ENCODE data around the gene B4GALT6. TPM values are rescaled to one million over a fixed set of nuclear protein-coding genes. Genes with fewer than 3 reads are reported as not detected.
A peak's percentile ranks its signal among the peaks of the same experiment; 100 is the strongest.

B4GALT6 gene
- total and polyA plus RNA-seq, 9 of the 15 experiments (the other 6 are each of a cell fraction or from before 2014, with no cell fraction given) = 0.03 to 0.27 (median 0.08) TPM

DNA sequence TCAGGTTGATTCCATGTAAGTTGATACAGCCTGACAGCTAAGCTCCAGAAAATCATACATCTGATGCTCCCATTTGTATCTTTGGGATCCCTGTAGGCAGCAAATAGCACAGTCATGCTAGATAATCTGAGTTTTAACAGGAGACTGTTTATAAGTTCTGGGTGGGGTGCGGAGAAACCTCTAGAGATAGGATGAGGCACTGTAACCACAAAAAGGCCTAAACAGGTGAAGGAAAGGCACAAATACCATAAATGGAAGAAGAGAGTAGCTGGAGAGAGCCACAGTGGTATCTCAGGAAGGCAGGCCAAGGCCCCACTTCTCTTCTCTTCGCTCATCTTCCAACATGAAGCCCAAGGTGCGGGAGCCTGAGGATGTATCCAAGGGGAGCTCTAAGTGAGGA, 18.1 kb upstream of the B4GALT6 start (continued):
- no peak for TF ChIP-seq YY1 (IDR thresholded peaks at IDR 0.05; ENCODE audit: borderline replicate concordance in 1 of 3, control insufficient read depth in 1 of 3, extremely low read depth in 1 of 3, insufficient read depth in 3 of 3, insufficient read length in 1 of 3, insufficient replicate concordance in 2 of 3, low read depth in 1 of 3, low read length in 2 of 3)
- no peak for TF ChIP-seq SETDB1 (IDR thresholded peaks at IDR 0.05; ENCODE audit: low read length)
- no peak for TF ChIP-seq CREB1 (IDR thresholded peaks at IDR 0.05)
- no peak for TF ChIP-seq CREB1 (CRISPR knock-in tag; IDR thresholded peaks at IDR 0.05)
- TF ChIP-seq, protein P1, sequence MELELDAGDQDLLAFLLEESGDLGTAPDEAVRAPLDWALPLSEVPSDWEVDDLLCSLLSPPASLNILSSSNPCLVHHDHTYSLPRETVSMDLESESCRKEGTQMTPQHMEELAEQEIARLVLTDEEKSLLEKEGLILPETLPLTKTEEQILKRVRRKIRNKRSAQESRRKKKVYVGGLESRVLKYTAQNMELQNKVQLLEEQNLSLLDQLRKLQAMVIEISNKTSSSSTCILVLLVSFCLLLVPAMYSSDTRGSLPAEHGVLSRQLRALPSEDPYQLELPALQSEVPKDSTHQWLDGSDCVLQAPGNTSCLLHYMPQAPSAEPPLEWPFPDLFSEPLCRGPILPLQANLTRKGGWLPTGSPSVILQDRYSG (tag; conservative IDR thresholded peaks at IDR 0.05; ENCODE audit: low read depth) = no peak
- peak; percentile 47; the same call in 1 of the 2 replicates for TF ChIP-seq SMAD4 (CRISPR knock-in tag; conservative IDR thresholded peaks at IDR 0.05)
- TF ChIP-seq FOXA1 (IDR thresholded peaks at IDR 0.05; ENCODE audit: borderline replicate concordance) = no peak
- TF ChIP-seq, protein P2, sequence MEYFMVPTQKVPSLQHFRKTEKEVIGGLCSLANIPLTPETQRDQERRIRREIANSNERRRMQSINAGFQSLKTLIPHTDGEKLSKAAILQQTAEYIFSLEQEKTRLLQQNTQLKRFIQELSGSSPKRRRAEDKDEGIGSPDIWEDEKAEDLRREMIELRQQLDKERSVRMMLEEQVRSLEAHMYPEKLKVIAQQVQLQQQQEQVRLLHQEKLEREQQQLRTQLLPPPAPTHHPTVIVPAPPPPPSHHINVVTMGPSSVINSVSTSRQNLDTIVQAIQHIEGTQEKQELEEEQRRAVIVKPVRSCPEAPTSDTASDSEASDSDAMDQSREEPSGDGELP (CRISPR knock-in tag; IDR thresholded peaks at IDR 0.05; ENCODE audit: borderline replicate concordance) = no peak
- no peak for TF ChIP-seq ZNF507 (tag; conservative IDR thresholded peaks at IDR 0.05)
- TF ChIP-seq KLF1 (tag; IDR thresholded peaks at IDR 0.05) = no peak
- TF ChIP-seq, protein P3, sequence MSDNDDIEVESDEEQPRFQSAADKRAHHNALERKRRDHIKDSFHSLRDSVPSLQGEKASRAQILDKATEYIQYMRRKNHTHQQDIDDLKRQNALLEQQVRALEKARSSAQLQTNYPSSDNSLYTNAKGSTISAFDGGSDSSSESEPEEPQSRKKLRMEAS (CRISPR knock-in tag; IDR thresholded peaks at IDR 0.05) = no peak
- TF ChIP-seq, protein P4, sequence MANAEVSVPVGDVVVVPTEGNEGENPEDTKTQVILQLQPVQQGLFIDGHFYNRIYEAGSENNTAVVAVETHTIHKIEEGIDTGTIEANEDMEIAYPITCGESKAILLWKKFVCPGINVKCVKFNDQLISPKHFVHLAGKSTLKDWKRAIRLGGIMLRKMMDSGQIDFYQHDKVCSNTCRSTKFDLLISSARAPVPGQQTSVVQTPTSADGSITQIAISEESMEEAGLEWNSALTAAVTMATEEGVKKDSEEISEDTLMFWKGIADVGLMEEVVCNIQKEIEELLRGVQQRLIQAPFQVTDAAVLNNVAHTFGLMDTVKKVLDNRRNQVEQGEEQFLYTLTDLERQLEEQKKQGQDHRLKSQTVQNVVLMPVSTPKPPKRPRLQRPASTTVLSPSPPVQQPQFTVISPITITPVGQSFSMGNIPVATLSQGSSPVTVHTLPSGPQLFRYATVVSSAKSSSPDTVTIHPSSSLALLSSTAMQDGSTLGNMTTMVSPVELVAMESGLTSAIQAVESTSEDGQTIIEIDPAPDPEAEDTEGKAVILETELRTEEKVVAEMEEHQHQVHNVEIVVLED (CRISPR knock-in tag; IDR thresholded peaks at IDR 0.05) = no peak
- no peak for TF ChIP-seq ZNF668 (CRISPR knock-in tag; IDR thresholded peaks at IDR 0.05)
- no peak for TF ChIP-seq PCBP1 (IDR thresholded peaks at IDR 0.05; ENCODE audit: low read depth, low read length, poor library complexity, severe bottlenecking)
- TF ChIP-seq BCOR (IDR thresholded peaks at IDR 0.05) = no peak
- TF ChIP-seq DNMT1 (IDR thresholded peaks at IDR 0.05) = no peak
- no peak for TF ChIP-seq ZNF124 (CRISPR knock-in tag; IDR thresholded peaks at IDR 0.05)
- no peak for TF ChIP-seq FOXK2 (conservative IDR thresholded peaks at IDR 0.05 in 1 of 2, IDR thresholded peaks at IDR 0.05 in 1 of 2; ENCODE audit: low read depth in 2 of 2)
- peak; percentile 79 for TF ChIP-seq MAFF (IDR thresholded peaks at IDR 0.05; ENCODE audit: low read length)
- TF ChIP-seq, protein P5, sequence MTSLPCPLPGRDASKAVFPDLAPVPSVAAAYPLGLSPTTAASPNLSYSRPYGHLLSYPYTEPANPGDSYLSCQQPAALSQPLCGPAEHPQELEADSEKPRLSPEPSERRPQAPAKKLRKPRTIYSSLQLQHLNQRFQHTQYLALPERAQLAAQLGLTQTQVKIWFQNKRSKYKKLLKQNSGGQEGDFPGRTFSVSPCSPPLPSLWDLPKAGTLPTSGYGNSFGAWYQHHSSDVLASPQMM (CRISPR knock-in tag; IDR thresholded peaks at IDR 0.05) = no peak
- TF ChIP-seq, protein P6, sequence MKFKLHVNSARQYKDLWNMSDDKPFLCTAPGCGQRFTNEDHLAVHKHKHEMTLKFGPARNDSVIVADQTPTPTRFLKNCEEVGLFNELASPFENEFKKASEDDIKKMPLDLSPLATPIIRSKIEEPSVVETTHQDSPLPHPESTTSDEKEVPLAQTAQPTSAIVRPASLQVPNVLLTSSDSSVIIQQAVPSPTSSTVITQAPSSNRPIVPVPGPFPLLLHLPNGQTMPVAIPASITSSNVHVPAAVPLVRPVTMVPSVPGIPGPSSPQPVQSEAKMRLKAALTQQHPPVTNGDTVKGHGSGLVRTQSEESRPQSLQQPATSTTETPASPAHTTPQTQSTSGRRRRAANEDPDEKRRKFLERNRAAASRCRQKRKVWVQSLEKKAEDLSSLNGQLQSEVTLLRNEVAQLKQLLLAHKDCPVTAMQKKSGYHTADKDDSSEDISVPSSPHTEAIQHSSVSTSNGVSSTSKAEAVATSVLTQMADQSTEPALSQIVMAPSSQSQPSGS (CRISPR knock-in tag; IDR thresholded peaks at IDR 0.05) = no peak
- 0 out of 2 replicates have a peak, but pooled peaks have one; percentile 36 for TF ChIP-seq MTA2 (IDR thresholded peaks at IDR 0.05; ENCODE audit: low read depth)
- no peak for TF ChIP-seq POLR3G (IDR thresholded peaks at IDR 0.05; ENCODE audit: extremely low read depth, insufficient read length, insufficient replicate concordance)
- TF ChIP-seq ZKSCAN1 (IDR thresholded peaks at IDR 0.05; ENCODE audit: low read depth, low read length) = no peak
- TF ChIP-seq CTBP1 (IDR thresholded peaks at IDR 0.05; ENCODE audit: borderline replicate concordance) = peak; percentile 96
